Fibroblast of the aortic adventitia (primary cell): ENCODE results near the gene GLYR1. TPM values are rescaled to one million over a fixed set of nuclear protein-coding genes. Genes with fewer than 3 reads are reported as not detected.
"Not testable (repeated sequence)": the region's sequence is repeated elsewhere in the genome, so short reads cannot be mapped to it uniquely, and the experiment has no call there.

Experiments used
- DNase-seq: peaks from one replicate; pipeline ENCODE4 v3.0.0-alpha.2; 2010; ENCODE audit warnings: low read depth
- H3K4me3 ChIP-seq: 2 replicates; pipeline ENCODE4 v1.5.1; 2011; ENCODE audit warnings: low read depth, mild to moderate bottlenecking, control low read depth, low read length, moderate library complexity
- CTCF ChIP-seq: IDR thresholded peaks from 2 replicates; pipeline ENCODE4 v1.5.1; 2011; ENCODE audit warnings: mild to moderate bottlenecking, low read length, control low read depth, inconsistent platforms; ENCODE audit not compliant: insufficient read depth
- total RNA-seq: library from RNA; depleted of rRNA; stranded (reverse); fragments of >200 nt; gene quantifications from 2 replicates; pipeline ENCODE4 v1.2.3, GENCODE V29; 2012; ENCODE audit warnings: low replicate concordance

GLYR1 gene
- total RNA-seq = 42.4 and 55.0 TPM in 2 replicates

- peak within 1 kb of the TSS; percentile 83 for H3K4me3 ChIP-seq
- peak; percentile 93 for DNase-seq
- no peak for TF ChIP-seq CTCF
Observed at GRCh38 chr16:4846901-4847773, at the start of gene GLYR1, which contains the start of gene UBN1. Gene GLYR1 (minus strand): TSS chr16:4847288. CDS start chr16:4847265, 23 bp downstream. Gene UBN1 (plus strand): TSS chr16:4847481. CDS start chr16:4852918, 5,437 bp downstream.

- not testable (repeated sequence) for H3K4me3 ChIP-seq, DNase-seq
Observed at GRCh38 chr16:4896761-4897160, 49.7 kb upstream of the GLYR1 start.

GRCh38 chr16:4895366-4895765 lies 48.3 kb upstream of the GLYR1 start:
- H3K4me3 ChIP-seq = no peak overlapping the region
- no peak for TF ChIP-seq CTCF
- no peak for DNase-seq

GRCh38 chr16:4894276-4895150 lies 47.4 kb upstream of the GLYR1 start:
- no peak for DNase-seq
- no peak overlapping the region for H3K4me3 ChIP-seq
- no peak for TF ChIP-seq CTCF

GRCh38 chr16:4893103-4893862 lies 46.2 kb upstream of the GLYR1 start:
- TF ChIP-seq CTCF = no peak
- DNase-seq = no peak
- H3K4me3 ChIP-seq = no peak overlapping the region

GRCh38 chr16:4892361-4893102 lies 45.4 kb upstream of the GLYR1 start:
- TF ChIP-seq CTCF = no peak
- H3K4me3 ChIP-seq = no peak overlapping the region
- DNase-seq = peak; percentile 62
